HL-60 (cell line): ENCODE results near the gene SIPA1L3.

Experiments
- DNase-seq, 2 experiments: peaks; one replicate each; pipeline ENCODE4 v3.0.0-alpha.2; 2010 to 2020; ENCODE audit warnings: low read depth in 1 of 2, low spot score in 1 of 2
- H3K27ac ChIP-seq: fragments of 250-450 bp; sonication (Bioruptor Pico); replicated peaks from 2 replicates; pipeline ENCODE4 v1.5.1; 2020; ENCODE audit warnings: mild to moderate bottlenecking, moderate library complexity
- H3K27me3 ChIP-seq: fragments of 250-450 bp; sonication (Bioruptor Pico); 2 replicates; pipeline ENCODE4 v1.5.1; 2021; ENCODE audit warnings: mild to moderate bottlenecking, moderate library complexity; ENCODE audit not compliant: insufficient read depth, poor library complexity, severe bottlenecking
- H3K4me3 ChIP-seq: replicated peaks from 2 replicates; pipeline ENCODE4 v1.5.1; 2011; ENCODE audit warnings: mild to moderate bottlenecking, control low read depth, low read length; ENCODE audit not compliant: insufficient read depth
- CTCF ChIP-seq: IDR thresholded peaks from one replicate; pipeline ENCODE4 v1.5.1; 2011; ENCODE audit warnings: low read length, control low read depth, inconsistent platforms; ENCODE audit not compliant: insufficient read depth
- GABPA ChIP-seq: IDR thresholded peaks from 2 replicates; pipeline ENCODE4 v1.6.1; 2012; ENCODE audit warnings: low read depth
- POLR2AphosphoS5 ChIP-seq: IDR thresholded peaks from 2 replicates; pipeline ENCODE4 v1.6.1; 2012; ENCODE audit warnings: low read depth
- REST ChIP-seq: IDR thresholded peaks from 2 replicates; pipeline ENCODE4 v1.6.1; 2012; ENCODE audit warnings: low read depth; ENCODE audit not compliant: insufficient replicate concordance
- SPI1 ChIP-seq: IDR thresholded peaks from 2 replicates; pipeline ENCODE4 v1.6.1; 2012; ENCODE audit warnings: low read depth, mild to moderate bottlenecking, borderline replicate concordance

SIPA1L3 gene

GRCh38 chr19:37928527-37929286 is 21.7 kb downstream of the SIPA1L3 start:
- TF ChIP-seq SPI1 (no peak), GABPA (no peak), CTCF (no peak), REST (no peak), POLR2AphosphoS5 (no peak)
- DNase-seq = peak in 1 of 2 experiments; percentile 63
- Histone ChIP-seq H3K4me3 (no peak overlapping the region), H3K27ac (0 out of 2 replicates have a peak overlapping the region, but pooled peaks have one; percentile 5), H3K27me3 (no peaks in the 10 kb centered on the region)

GRCh38 chr19:37929355-37929923 is 22.4 kb downstream of the SIPA1L3 start:
- no peak overlapping the region for H3K4me3 ChIP-seq
- H3K27me3 ChIP-seq = no peaks in the 10 kb centered on the region
- DNase-seq = no peak
- TF ChIP-seq SPI1 = no peak
- no peak for TF ChIP-seq REST
- no peak for TF ChIP-seq CTCF
- TF ChIP-seq POLR2AphosphoS5 = no peak
- H3K27ac ChIP-seq = no peak overlapping the region

- DNase-seq = no peak
- no peak overlapping the region for H3K27ac ChIP-seq
- no peak for TF ChIP-seq POLR2AphosphoS5
- no peak for TF ChIP-seq GABPA
- no peak for TF ChIP-seq SPI1
Observed at GRCh38 chr19:37930416-37930815, 23.4 kb downstream of the SIPA1L3 start.

GRCh38 chr19:37931881-37932655 is 25.1 kb downstream of the SIPA1L3 start:
- TF ChIP-seq CTCF (no peak), REST (no peak), GABPA (no peak), POLR2AphosphoS5 (peak; percentile 84), SPI1 (peak; percentile 56; the same call in 1 of the 2 replicates)
- H3K27ac ChIP-seq = peak overlapping the region; percentile 89
- peak overlapping the region; percentile 41 for H3K4me3 ChIP-seq
- no peaks in the 10 kb centered on the region for H3K27me3 ChIP-seq
- peak; percentile 61 to 85 for DNase-seq

More at GRCh38 chr19:37930416-37930815, 23.4 kb downstream of the SIPA1L3 start:
- no peaks in the 10 kb centered on the region for H3K27me3 ChIP-seq
- no peak overlapping the region for H3K4me3 ChIP-seq
